ENCODE measurements around the gene LTBP2. TPM values are rescaled to one million over a fixed set of nuclear protein-coding genes. Genes with fewer than 3 reads are reported as not detected.

Gene LTBP2
- total and polyA plus RNA-seq, 2 experiments from 2014 or later, result 73.5 to 456 TPM

DNA sequence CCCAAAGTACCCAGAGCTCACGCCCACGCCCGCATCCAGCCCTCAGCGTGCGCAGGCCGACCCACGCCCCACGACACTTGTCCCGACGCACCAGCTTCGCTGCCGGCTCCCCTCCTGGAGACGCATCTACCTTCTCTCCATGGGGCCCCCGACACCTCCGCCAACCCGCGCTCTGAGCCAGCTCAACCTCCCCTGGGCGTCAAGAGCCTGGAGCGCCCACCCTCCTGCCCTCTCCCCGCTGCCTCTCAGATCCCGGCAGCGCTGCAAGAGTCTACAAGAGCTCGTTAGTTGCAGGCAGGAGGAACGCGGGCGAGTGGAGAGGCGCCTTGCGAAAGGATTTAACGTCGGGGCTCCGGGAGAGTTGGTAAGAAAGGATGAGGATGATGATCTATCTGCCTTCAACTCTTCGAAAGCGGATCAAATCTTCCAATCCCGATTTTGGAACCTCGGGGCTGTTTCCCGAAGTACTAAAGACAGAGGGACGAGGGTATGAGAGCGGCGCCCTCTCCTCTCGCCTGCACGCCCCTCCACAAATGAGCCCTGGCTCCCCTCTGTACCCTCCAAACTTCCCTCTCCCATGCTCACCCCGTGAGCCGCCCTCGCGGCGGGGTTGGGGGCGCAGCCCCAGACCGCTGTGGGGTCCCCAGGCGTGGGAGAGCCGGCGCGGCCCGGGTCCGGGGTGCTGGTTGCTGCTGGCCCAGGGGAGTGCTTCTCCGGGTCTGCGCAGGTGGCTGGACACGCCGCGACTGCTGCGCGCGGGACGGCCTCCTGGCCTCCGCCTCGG is 979 bp downstream of the LTBP2 start:
- no peaks in the 10 kb centered on the region for H3K9me3 ChIP-seq (ENCODE audit: low read depth)
- peak overlapping the region; percentile 75 for H3K9ac ChIP-seq
- no peaks in the 10 kb centered on the region for H3K27me3 ChIP-seq (replicated peaks; ENCODE audit: insufficient read depth)
- WGBS, 2 experiments (ENCODE audit: low coverage in 1 of 2, low lambda C conversion rate in 2 of 2, missing lambda C conversion rate in 2 of 2), result 3 to 4% methylated on average over 49 to 64 of the region's 65 CpGs
- no peaks in the 10 kb centered on the region for H3K9me2 ChIP-seq (ENCODE audit: insufficient read depth)
- H3K27ac ChIP-seq, result peak overlapping the region; percentile 48
- in situ Hi-C loops (cut with MboI), result no loop called here
- peaks cover 43% of the 10 kb centered on the region for H3F3A ChIP-seq (ENCODE audit: insufficient read depth)
- H3K4me1 ChIP-seq (ENCODE audit: insufficient read depth), result peaks cover 64% of the 10 kb centered on the region
- peak overlapping the region; percentile 92 for H3K4me2 ChIP-seq (ENCODE audit: unreplicated experiment)
- DNase-seq, result peak; percentile 84
- peak overlapping the region; percentile 97 for H3K4me3 ChIP-seq
- TF ChIP-seq EZH2phosphoT487 (IDR thresholded peaks at IDR 0.05; ENCODE audit: insufficient read depth, low read depth) (no peak), EZH2 (IDR thresholded peaks at IDR 0.05; ENCODE audit: insufficient read depth, poor library complexity, severe bottlenecking) (no peak)
- H3K36me3 ChIP-seq (ENCODE audit: low read depth), result no peaks in the 10 kb centered on the region
- H3K79me2 ChIP-seq (ENCODE audit: insufficient read depth), result peaks cover 77% of the 10 kb centered on the region
- H2AFZ ChIP-seq, result peak overlapping the region; percentile 83
- H4K20me1 ChIP-seq (ENCODE audit: insufficient read depth), result no peaks in the 10 kb centered on the region

- H3K79me2 ChIP-seq (ENCODE audit: insufficient read depth), result peaks cover 79% of the 10 kb centered on the region
- peak overlapping the region; percentile 92 for H3K4me2 ChIP-seq (ENCODE audit: unreplicated experiment)
- 63 to 69% methylated on average over 21 to 26 of the region's 26 CpGs for WGBS, 2 experiments (ENCODE audit: low coverage in 1 of 2, low lambda C conversion rate in 2 of 2, missing lambda C conversion rate in 2 of 2)
- peak overlapping the region; percentile 97 for H3K4me3 ChIP-seq
- H3K9me3 ChIP-seq (ENCODE audit: low read depth), result no peaks in the 10 kb centered on the region
- peak overlapping the region; percentile 75 for H3K9ac ChIP-seq
- no peak for TF ChIP-seq EZH2 (IDR thresholded peaks at IDR 0.05; ENCODE audit: insufficient read depth, poor library complexity, severe bottlenecking)
- TF ChIP-seq EZH2phosphoT487 (IDR thresholded peaks at IDR 0.05; ENCODE audit: insufficient read depth, low read depth), result no peak
- no peak for DNase-seq
- H2AFZ ChIP-seq, result no peak overlapping the region
- H3K27me3 ChIP-seq (replicated peaks; ENCODE audit: insufficient read depth), result no peaks in the 10 kb centered on the region
- H3K9me2 ChIP-seq (ENCODE audit: insufficient read depth), result no peaks in the 10 kb centered on the region
- no peaks in the 10 kb centered on the region for H3K36me3 ChIP-seq (ENCODE audit: low read depth)
- in situ Hi-C loops (cut with MboI), result no loop called here
- H3F3A ChIP-seq (ENCODE audit: insufficient read depth), result peaks cover 36% of the 10 kb centered on the region
- peaks cover 64% of the 10 kb centered on the region for H3K4me1 ChIP-seq (ENCODE audit: insufficient read depth)
- H3K27ac ChIP-seq, result no peak overlapping the region
- no peaks in the 10 kb centered on the region for H4K20me1 ChIP-seq (ENCODE audit: insufficient read depth)
Observed at GRCh38 chr14:74610199-74610865, 1.7 kb downstream of the LTBP2 start.

GRCh38 chr14:74609721-74610120 is 2.3 kb downstream of the LTBP2 start:
- no peak overlapping the region for H3K27ac ChIP-seq
- peaks cover 85% of the 10 kb centered on the region for H3K79me2 ChIP-seq (ENCODE audit: insufficient read depth)
- WGBS, 2 experiments (ENCODE audit: low coverage in 1 of 2, low lambda C conversion rate in 2 of 2, missing lambda C conversion rate in 2 of 2), result 79 to 86% methylated on average over 4 of the region's 4 CpGs
- H3K9ac ChIP-seq, result peak overlapping the region; percentile 75; the same call in 1 of the 2 replicates
- DNase-seq, result peak; percentile 34
- peaks cover 58% of the 10 kb centered on the region for H3K4me1 ChIP-seq (ENCODE audit: insufficient read depth)
- peak overlapping the region; percentile 92 for H3K4me2 ChIP-seq (ENCODE audit: unreplicated experiment)
- peak overlapping the region; percentile 97 for H3K4me3 ChIP-seq
- TF ChIP-seq EZH2phosphoT487 (IDR thresholded peaks at IDR 0.05; ENCODE audit: insufficient read depth, low read depth), result no peak
- no peak for TF ChIP-seq EZH2 (IDR thresholded peaks at IDR 0.05; ENCODE audit: insufficient read depth, poor library complexity, severe bottlenecking)
- H3K27me3 ChIP-seq (replicated peaks; ENCODE audit: insufficient read depth), result no peaks in the 10 kb centered on the region
- H3F3A ChIP-seq (ENCODE audit: insufficient read depth), result peaks cover 30% of the 10 kb centered on the region
- H2AFZ ChIP-seq, result no peak overlapping the region
- in situ Hi-C loops (cut with MboI), result loop anchor here (10.0 kb wide), 1 partner anchor 185 kb away; no protein-coding TSS in a partner anchor
- H3K9me2 ChIP-seq (ENCODE audit: insufficient read depth), result no peaks in the 10 kb centered on the region
- H3K9me3 ChIP-seq (ENCODE audit: low read depth), result no peaks in the 10 kb centered on the region
- no peaks in the 10 kb centered on the region for H4K20me1 ChIP-seq (ENCODE audit: insufficient read depth)
- H3K36me3 ChIP-seq (ENCODE audit: low read depth), result no peaks in the 10 kb centered on the region

- Histone ChIP-seq H3K27me3 (replicated peaks; ENCODE audit: insufficient read depth) (no peaks in the 10 kb centered on the region), H3K79me2 (ENCODE audit: insufficient read depth) (peaks cover 91% of the 10 kb centered on the region), H3F3A (ENCODE audit: insufficient read depth) (peaks cover 24% of the 10 kb centered on the region), H4K20me1 (ENCODE audit: insufficient read depth) (no peaks in the 10 kb centered on the region), H3K36me3 (ENCODE audit: low read depth) (no peaks in the 10 kb centered on the region), H3K9me2 (ENCODE audit: insufficient read depth) (no peaks in the 10 kb centered on the region), H3K4me2 (ENCODE audit: unreplicated experiment) (peak overlapping the region; percentile 92), H3K9ac (no peak overlapping the region), H3K4me3 (peak overlapping the region; percentile 97), H3K4me1 (ENCODE audit: insufficient read depth) (peaks cover 54% of the 10 kb centered on the region), H2AFZ (no peak overlapping the region), H3K9me3 (ENCODE audit: low read depth) (no peaks in the 10 kb centered on the region), H3K27ac (no peak overlapping the region)
- in situ Hi-C loops (cut with MboI), result loop anchor here (10.0 kb wide), 1 partner anchor 186 kb away; no protein-coding TSS in a partner anchor
- no peak for TF ChIP-seq EZH2phosphoT487 (IDR thresholded peaks at IDR 0.05; ENCODE audit: insufficient read depth, low read depth)
- no peak for TF ChIP-seq EZH2 (IDR thresholded peaks at IDR 0.05; ENCODE audit: insufficient read depth, poor library complexity, severe bottlenecking)
- 48 to 69% methylated on average over 2 to 4 of the region's 4 CpGs for WGBS, 2 experiments (ENCODE audit: low coverage in 1 of 2, low lambda C conversion rate in 2 of 2, missing lambda C conversion rate in 2 of 2)
- peak; percentile 86 for DNase-seq
Observed at GRCh38 chr14:74608959-74609611, 3.0 kb downstream of the LTBP2 start.
